ENCODE results near the gene SLIT3. TPM values are rescaled to one million over a fixed set of nuclear protein-coding genes. Genes with fewer than 3 reads are reported as not detected.

Gene SLIT3
- total and polyA plus RNA-seq, 2 donors (not counting 3 experiments of a cell fraction or from before 2014, with no cell fraction given), result 0.90 to 1.0 TPM

- CTCF ChIA-PET, result interaction anchor here (1.0 to 1.7 kb wide), 2 partner anchors 8 to 72 kb away, joined by 3 to 4 read pairs; no protein-coding TSS in a partner anchor
- Histone ChIP-seq H3K36me3 (ENCODE audit: control insufficient read depth in 2 of 2, extremely low read depth in 1 of 2, insufficient read depth in 2 of 2, low read length in 2 of 2) (no peaks in the 10 kb centered on the region), H3K4me1 (ENCODE audit: control insufficient read depth, extremely low read depth, insufficient read depth, low read length) (no peaks in the 10 kb centered on the region), H3K27me3 (ENCODE audit: control insufficient read depth in 2 of 2, insufficient read depth in 2 of 2, low read length in 2 of 2) (no peaks in the 10 kb centered on the region), H3K4me2 (ENCODE audit: insufficient read depth, low read length) (no peak overlapping the region), H3K79me2 (ENCODE audit: control insufficient read depth, insufficient read depth, low read length) (no peaks in the 10 kb centered on the region), H3K9me1 (replicated peaks; ENCODE audit: control insufficient read depth, extremely low read depth, insufficient read depth, low read length) (no peaks in the 10 kb centered on the region), H3K4me3 (replicated peaks in 1 of 3; ENCODE audit: insufficient read depth in 1 of 3, low read depth in 1 of 3, low read length in 3 of 3) (no peak overlapping the region), H3K27ac (ENCODE audit: insufficient read depth, low read depth, low read length) (no peak overlapping the region), H3K9me3 (replicated peaks; ENCODE audit: control insufficient read depth, insufficient read depth, low read length) (no peaks in the 10 kb centered on the region), H3K9ac (replicated peaks; ENCODE audit: extremely low read depth, insufficient read depth, low read length) (no peak overlapping the region), H2AFZ (ENCODE audit: low read depth, low read length) (no peak overlapping the region), H4K20me1 (replicated peaks; ENCODE audit: control insufficient read depth, extremely low read depth, insufficient read depth, low read length) (no peaks in the 10 kb centered on the region)
- dilution Hi-C loops (cut with MboI; ENCODE audit: extremely low pct_ligation_motif_present, low sequenced_read_pairs), result no loop called here
- no peak for FAIRE-seq
- no TSS peak for BruUV-seq (replicated peaks)
- TF ChIP-seq MAX (IDR thresholded peaks at IDR 0.05; ENCODE audit: insufficient read depth, insufficient read length), result no peak
- no peak for TF ChIP-seq EZH2 (IDR thresholded peaks at IDR 0.05; ENCODE audit: borderline replicate concordance, low read depth, low read length, severe bottlenecking)
- no peak for TF ChIP-seq CTCF (IDR thresholded peaks at IDR 0.05; ENCODE audit: extremely low read depth in 1 of 2, insufficient read depth in 1 of 2, low read depth in 1 of 2, low read length in 2 of 2)
- no peak for TF ChIP-seq GATA2 (IDR thresholded peaks at IDR 0.05; ENCODE audit: insufficient read depth, insufficient read length, low read depth, low read length)
- DNase-seq (ENCODE audit: low read depth, low spot score), result no peak
- intact Hi-C loops (cut with micrococcal nuclease), result no loop called here
- POLR2A ChIA-PET, result no interaction called here
Measured at GRCh38 chr5:168637793-168638192, 663.1 kb downstream of the SLIT3 start.

DNA sequence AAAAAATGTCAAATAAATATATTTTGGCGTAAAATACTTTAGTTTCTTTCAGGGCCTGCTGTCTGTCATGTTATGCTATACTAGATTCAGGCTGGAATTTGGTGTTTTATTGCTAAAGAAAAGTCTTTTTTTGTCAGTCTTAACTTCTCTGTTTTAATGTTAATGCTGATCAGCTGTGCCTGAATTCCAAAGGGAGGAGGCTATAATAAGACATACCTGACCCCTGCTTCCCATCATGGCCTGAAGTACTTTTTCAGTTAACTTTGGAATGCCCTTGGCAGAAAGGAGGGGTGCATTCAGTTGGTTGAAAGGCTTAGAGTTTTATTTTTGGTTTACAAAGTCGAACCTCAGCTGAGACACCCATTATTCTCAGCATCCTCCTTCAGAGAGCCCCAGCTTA, 663.7 kb downstream of the SLIT3 start:
- no peak for TF ChIP-seq CTCF (IDR thresholded peaks at IDR 0.05; ENCODE audit: extremely low read depth in 1 of 2, insufficient read depth in 1 of 2, low read depth in 1 of 2, low read length in 2 of 2)
- TF ChIP-seq EZH2 (IDR thresholded peaks at IDR 0.05; ENCODE audit: borderline replicate concordance, low read depth, low read length, severe bottlenecking), result no peak
- no peak for TF ChIP-seq MYC (IDR thresholded peaks at IDR 0.05; ENCODE audit: low read depth, low read length)
- no peak for TF ChIP-seq POLR2AphosphoS5 (IDR thresholded peaks at IDR 0.05; ENCODE audit: insufficient read depth, low read depth, low read length)
- TF ChIP-seq POLR2A (IDR thresholded peaks at IDR 0.05; ENCODE audit: low read depth, low read length), result no peak
- no peak for TF ChIP-seq GATA2 (IDR thresholded peaks at IDR 0.05; ENCODE audit: insufficient read depth, insufficient read length, low read depth, low read length)
- no peak for TF ChIP-seq JUN (IDR thresholded peaks at IDR 0.05; ENCODE audit: borderline replicate concordance, insufficient read depth, insufficient read length, low read depth)
- no peak for TF ChIP-seq FOS (IDR thresholded peaks at IDR 0.05; ENCODE audit: borderline replicate concordance, insufficient read depth, low read length)
- no peak for TF ChIP-seq MAX (IDR thresholded peaks at IDR 0.05; ENCODE audit: insufficient read depth, insufficient read length)
- FAIRE-seq, result no peak
- no TSS peak for BruUV-seq (replicated peaks)
- ChIA-PET CTCF (interaction anchor here (1.7 kb wide), 1 partner anchor 8 kb away, joined by 4 read pairs; no protein-coding TSS in a partner anchor), POLR2A (no interaction called here)
- Histone ChIP-seq H3K27ac (ENCODE audit: insufficient read depth, low read depth, low read length) (no peak overlapping the region), H3K27me3 (ENCODE audit: control insufficient read depth in 2 of 2, insufficient read depth in 2 of 2, low read length in 2 of 2) (no peaks in the 10 kb centered on the region), H3K9me3 (replicated peaks; ENCODE audit: control insufficient read depth, insufficient read depth, low read length) (no peaks in the 10 kb centered on the region), H3K4me3 (replicated peaks in 1 of 3; ENCODE audit: insufficient read depth in 1 of 3, low read depth in 1 of 3, low read length in 3 of 3) (no peak overlapping the region), H4K20me1 (replicated peaks; ENCODE audit: control insufficient read depth, extremely low read depth, insufficient read depth, low read length) (no peaks in the 10 kb centered on the region), H3K79me2 (ENCODE audit: control insufficient read depth, insufficient read depth, low read length) (no peaks in the 10 kb centered on the region), H3K4me1 (ENCODE audit: control insufficient read depth, extremely low read depth, insufficient read depth, low read length) (no peaks in the 10 kb centered on the region), H3K9ac (replicated peaks; ENCODE audit: extremely low read depth, insufficient read depth, low read length) (no peak overlapping the region), H2AFZ (ENCODE audit: low read depth, low read length) (no peak overlapping the region), H3K4me2 (ENCODE audit: insufficient read depth, low read length) (no peak overlapping the region), H3K36me3 (ENCODE audit: control insufficient read depth in 2 of 2, extremely low read depth in 1 of 2, insufficient read depth in 2 of 2, low read length in 2 of 2) (no peaks in the 10 kb centered on the region), H3K9me1 (replicated peaks; ENCODE audit: control insufficient read depth, extremely low read depth, insufficient read depth, low read length) (no peaks in the 10 kb centered on the region)
- DNase-seq (ENCODE audit: low read depth, low spot score), result no peak
- dilution Hi-C loops (cut with MboI; ENCODE audit: extremely low pct_ligation_motif_present, low sequenced_read_pairs) (no loop called here), intact Hi-C loops (cut with micrococcal nuclease) (no loop called here)
